Activated T-cell treated with anti-CD3 and anti-CD28 coated beads, Interleukin-2, amount 50 U/mL, for 24 hours (primary cell): ENCODE results near the gene CCR9.
A peak's percentile ranks its signal among the peaks of the same experiment; 100 is the strongest.

ENCODE experiments used
- DNase-seq: peaks from one replicate; pipeline ENCODE4 v3.0.0-alpha.2; 2020
- H3K27ac Mint-ChIP-seq: 2 replicates; pipeline ENCODE4 v1.8.0; 2020; ENCODE audit warnings: mild to moderate bottlenecking, mixed read lengths
- H3K27me3 Mint-ChIP-seq: 2 replicates; pipeline ENCODE4 v1.8.0; 2020; ENCODE audit warnings: mixed read lengths
- H3K36me3 Mint-ChIP-seq: 2 replicates; pipeline ENCODE4 v1.8.0; 2020; ENCODE audit warnings: low read depth, mixed read lengths
- H3K4me1 Mint-ChIP-seq: 2 replicates; pipeline ENCODE4 v1.8.0; 2020; ENCODE audit warnings: low read depth, mixed read lengths
- H3K4me3 Mint-ChIP-seq: 2 replicates; pipeline ENCODE4 v1.8.0; 2020; ENCODE audit warnings: mild to moderate bottlenecking, moderate library complexity, mixed read lengths
- H3K9me3 Mint-ChIP-seq: 2 replicates; pipeline ENCODE4 v1.8.0; 2020; ENCODE audit warnings: mixed read lengths

CCR9 gene

DNA sequence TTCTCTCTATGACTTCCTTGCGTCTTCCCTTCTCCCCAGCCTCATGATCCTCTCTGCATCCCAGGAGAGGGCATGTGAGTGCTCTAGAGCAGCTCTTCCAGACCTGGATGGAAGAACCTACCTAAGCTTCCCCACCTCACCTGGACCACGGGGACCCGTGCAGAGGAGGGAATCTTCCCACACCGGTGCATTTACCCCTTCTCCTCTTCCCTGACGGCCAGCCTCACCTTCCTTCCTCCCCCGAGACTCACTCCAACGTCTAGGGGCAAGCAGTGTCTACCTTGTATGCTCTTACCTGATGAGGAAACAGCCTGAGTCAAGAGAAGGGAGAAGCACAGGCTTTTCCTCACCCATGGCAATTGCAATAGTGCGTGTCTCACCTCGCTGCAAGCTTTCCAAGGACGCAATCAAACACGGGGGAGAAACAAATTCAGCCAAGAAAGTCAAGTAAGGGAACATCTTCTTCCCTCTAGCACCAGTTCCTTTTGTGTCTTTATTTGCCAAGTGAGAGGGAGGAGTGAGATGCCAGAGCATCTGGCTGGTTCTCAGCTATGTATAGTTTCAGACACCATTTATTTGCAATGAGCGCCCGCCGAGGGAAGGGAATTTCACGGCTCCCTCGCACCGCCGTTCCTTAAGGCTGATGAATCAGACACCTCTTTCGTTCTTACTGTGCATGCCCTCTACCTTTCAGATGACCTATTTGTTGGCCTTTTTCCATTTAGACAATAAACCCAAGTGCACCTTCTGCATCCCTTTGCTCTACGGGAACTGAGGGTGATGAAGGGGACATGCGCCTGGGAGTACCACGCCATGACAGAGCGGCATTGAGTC lies 1.8 kb upstream of the CCR9 start:
- Mint-ChIP-seq H3K4me1 (peaks cover 53% of the 10 kb centered on the region), H3K27me3 (peaks cover 37% of the 10 kb centered on the region), H3K9me3 (no peaks in the 10 kb centered on the region), H3K27ac (no peak overlapping the region), H3K4me3 (no peak overlapping the region), H3K36me3 (no peaks in the 10 kb centered on the region)
- DNase-seq, result no peak

DNA sequence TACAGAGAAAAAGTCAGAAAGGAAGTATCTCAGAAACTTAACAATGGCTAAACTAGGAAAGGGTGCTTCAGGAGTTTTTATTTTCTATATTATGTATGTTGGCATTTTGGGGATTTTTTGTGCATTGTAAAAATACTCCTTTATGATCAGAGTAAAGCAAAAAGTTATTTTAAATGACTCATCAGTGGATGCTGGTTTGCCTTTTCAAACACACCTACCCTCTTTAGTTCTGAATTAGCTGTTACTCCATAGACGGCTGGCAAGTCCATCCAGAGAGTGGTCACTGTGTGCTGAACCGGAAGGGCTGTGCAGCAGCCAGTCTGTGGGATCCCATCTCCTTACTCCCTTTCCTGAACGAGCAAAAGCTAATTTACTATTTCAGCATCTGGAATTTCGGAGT lies 942 bp downstream of the CCR9 start:
- Mint-ChIP-seq H3K9me3 (no peaks in the 10 kb centered on the region), H3K27ac (no peak overlapping the region), H3K4me3 (no peak overlapping the region), H3K27me3 (peaks cover 56% of the 10 kb centered on the region), H3K4me1 (peaks cover 46% of the 10 kb centered on the region), H3K36me3 (no peaks in the 10 kb centered on the region)
- no peak for DNase-seq

DNA sequence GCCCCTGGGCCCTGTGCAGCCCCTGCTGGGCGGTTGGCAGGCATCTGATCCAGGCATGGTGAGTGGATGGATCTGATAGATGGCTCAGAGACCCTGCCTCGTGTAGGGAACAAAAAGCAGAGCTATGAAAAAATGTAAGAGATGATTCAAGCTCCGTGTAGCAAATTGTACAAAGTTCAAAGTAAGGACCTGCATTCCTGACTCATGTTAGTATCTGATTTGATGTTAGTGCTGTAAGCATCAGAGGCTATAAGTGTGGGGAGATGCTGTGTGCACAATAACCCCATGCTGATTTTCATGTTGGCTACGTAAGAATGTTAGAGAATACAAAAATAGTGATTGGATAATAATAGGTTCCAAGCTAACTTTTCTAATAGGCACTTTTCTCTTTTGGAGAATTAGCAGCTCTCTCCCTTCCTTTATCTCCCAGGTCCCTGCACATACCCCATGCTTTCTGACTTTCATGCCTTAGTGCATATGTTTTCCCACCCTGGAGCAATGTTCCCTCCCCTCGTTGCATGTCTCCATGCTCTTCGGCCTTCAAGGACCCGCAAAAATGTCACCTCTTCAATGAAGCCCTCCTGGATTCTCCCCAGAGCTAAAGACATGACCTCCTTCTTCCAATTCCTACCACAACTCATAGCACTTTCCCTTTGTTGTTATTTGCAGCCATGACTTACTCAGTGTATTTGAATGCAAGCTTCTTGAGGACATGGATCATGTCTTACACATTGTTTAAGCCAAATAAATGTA lies 1.6 kb downstream of the CCR9 start:
- H3K27ac Mint-ChIP-seq, result peak overlapping the region; percentile 19
- H3K36me3 Mint-ChIP-seq, result no peaks in the 10 kb centered on the region
- no peak for DNase-seq
- H3K4me3 Mint-ChIP-seq, result no peak overlapping the region
- H3K27me3 Mint-ChIP-seq, result peaks cover 61% of the 10 kb centered on the region
- H3K4me1 Mint-ChIP-seq, result peaks cover 50% of the 10 kb centered on the region
- no peaks in the 10 kb centered on the region for H3K9me3 Mint-ChIP-seq

DNA sequence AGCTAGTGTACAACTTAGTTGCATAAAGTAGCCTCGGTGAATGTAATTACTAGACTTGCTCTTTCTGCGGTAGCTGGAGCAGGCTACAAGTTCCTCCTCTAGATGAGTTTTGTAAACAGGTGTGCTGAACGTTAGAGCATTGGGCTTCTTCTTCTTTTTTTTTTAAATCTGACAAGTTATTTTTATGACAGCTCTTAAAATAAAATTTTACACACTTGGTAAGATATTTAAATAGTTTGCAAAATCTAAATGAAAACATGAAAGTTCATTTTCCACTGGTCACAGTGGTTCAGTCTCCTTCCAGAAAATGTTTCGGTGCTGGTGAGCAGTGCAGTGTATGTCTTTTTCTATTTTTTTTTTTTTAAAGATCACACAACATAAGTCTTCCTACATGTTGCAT lies 3.0 kb downstream of the CCR9 start:
- H3K4me3 Mint-ChIP-seq, result no peak overlapping the region
- no peaks in the 10 kb centered on the region for H3K36me3 Mint-ChIP-seq
- H3K27ac Mint-ChIP-seq, result no peak overlapping the region
- no peak for DNase-seq
- H3K4me1 Mint-ChIP-seq, result peaks cover 61% of the 10 kb centered on the region
- no peaks in the 10 kb centered on the region for H3K9me3 Mint-ChIP-seq
- peaks cover 61% of the 10 kb centered on the region for H3K27me3 Mint-ChIP-seq

DNA sequence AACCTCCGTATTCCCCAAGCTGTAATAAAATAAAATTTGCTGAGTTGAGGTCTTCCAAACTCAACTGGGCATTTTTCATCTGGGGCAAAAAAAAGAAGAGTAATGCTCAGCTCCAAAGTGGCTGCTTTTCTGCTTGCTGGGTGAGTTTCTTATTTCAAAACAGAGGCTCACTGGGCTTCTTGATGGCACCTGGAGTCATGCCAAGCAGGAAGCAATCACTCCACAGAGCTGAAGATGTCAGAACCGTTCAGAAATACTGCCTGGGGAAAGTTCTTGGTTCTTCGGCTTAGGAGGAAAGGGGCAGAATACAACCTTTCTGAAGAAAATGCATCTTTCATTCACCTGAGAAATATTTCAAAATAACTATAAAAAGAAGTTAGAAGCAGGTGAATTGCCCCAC lies 4.1 kb downstream of the CCR9 start:
- Mint-ChIP-seq H3K9me3 (no peaks in the 10 kb centered on the region), H3K4me1 (peaks cover 54% of the 10 kb centered on the region), H3K27ac (no peak overlapping the region), H3K4me3 (peak overlapping the region; percentile 64), H3K36me3 (no peaks in the 10 kb centered on the region), H3K27me3 (peaks cover 61% of the 10 kb centered on the region)
- no peak for DNase-seq

DNA sequence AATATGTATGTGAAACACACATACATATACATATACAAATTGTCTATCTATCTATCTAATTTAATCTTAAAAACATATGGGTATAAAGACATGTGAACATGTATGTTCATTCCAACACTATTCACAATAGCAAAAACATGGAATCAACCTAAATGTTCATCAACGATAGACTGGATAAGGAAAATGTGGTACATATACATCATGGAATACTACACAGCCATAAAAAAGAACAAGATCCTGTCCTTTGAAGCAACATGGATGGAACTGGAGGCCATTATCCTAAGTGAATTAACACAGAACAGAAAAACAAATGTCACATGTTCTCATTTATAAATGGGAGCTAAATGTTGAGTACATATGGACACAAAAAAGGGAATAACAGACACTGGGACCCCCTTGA lies 5.8 kb downstream of the CCR9 start:
- no peaks in the 10 kb centered on the region for H3K36me3 Mint-ChIP-seq
- H3K27ac Mint-ChIP-seq, result no peak overlapping the region
- no peak for DNase-seq
- peaks cover 52% of the 10 kb centered on the region for H3K27me3 Mint-ChIP-seq
- H3K4me3 Mint-ChIP-seq, result no peak overlapping the region
- peaks cover 44% of the 10 kb centered on the region for H3K4me1 Mint-ChIP-seq
- H3K9me3 Mint-ChIP-seq, result no peaks in the 10 kb centered on the region

DNA sequence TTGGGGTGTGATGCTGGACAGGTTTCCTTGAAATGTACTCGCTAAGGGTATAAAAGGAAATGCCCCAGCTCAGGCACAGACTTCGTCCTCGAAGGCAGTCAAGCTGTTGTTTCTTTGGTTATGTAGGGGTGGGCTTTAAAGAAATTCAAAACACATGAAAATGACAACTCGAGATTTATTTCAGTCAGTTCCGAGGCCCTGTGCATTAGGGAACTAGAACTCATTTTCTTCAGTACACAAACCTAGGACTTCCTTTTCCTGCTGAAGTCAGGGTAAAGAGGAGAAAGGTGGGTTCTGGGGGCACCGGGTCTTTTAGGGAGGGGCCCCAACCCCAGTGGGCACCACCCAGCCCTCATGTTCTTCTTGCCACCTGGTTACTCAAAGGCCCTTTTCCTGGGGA lies 7.7 kb downstream of the CCR9 start:
- Mint-ChIP-seq H3K27me3 (peaks cover 56% of the 10 kb centered on the region), H3K27ac (no peak overlapping the region), H3K4me3 (no peak overlapping the region), H3K9me3 (no peaks in the 10 kb centered on the region), H3K4me1 (peaks cover 32% of the 10 kb centered on the region), H3K36me3 (no peaks in the 10 kb centered on the region)
- no peak for DNase-seq

DNA sequence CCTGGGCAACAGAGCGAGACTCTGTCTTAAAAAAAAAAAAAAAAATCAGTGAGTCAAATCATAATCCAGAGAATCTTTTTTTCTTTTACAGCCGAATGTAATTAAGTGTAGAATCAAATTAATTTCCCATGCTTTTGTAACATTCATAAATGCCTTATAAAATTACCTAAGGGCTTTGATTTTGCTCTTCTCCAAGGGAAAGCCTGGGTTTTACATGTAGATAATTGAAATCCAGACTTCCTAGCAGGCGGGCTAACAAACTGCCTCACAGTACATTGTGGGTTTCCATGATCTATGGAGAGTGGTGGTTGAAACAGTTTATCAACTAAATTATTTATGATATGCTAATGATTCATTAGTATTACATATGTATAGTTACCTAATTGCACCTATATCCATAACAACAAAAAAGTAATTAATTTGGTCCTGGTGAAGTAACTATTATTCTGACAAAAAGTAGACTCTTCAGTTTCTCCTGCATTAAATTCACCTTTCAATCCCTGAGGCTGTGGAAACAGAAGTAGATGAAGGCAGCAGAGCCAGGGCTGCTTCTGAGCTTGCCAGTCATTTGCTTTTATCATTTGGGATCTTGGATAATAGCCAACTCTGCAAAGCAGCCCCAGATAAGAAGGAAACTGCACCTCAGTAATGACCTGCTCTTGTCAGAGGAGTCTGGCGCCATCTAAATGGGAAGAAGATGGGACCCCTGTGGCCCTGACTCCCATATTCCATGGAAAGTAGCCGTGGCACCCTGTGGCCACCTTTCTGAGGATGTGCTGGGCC lies 9.5 kb downstream of the CCR9 start:
- Mint-ChIP-seq H3K36me3 (no peaks in the 10 kb centered on the region), H3K9me3 (no peaks in the 10 kb centered on the region), H3K4me1 (peaks cover 24% of the 10 kb centered on the region), H3K4me3 (no peak overlapping the region), H3K27me3 (peaks cover 51% of the 10 kb centered on the region), H3K27ac (no peak overlapping the region)
- DNase-seq, result no peak

DNA sequence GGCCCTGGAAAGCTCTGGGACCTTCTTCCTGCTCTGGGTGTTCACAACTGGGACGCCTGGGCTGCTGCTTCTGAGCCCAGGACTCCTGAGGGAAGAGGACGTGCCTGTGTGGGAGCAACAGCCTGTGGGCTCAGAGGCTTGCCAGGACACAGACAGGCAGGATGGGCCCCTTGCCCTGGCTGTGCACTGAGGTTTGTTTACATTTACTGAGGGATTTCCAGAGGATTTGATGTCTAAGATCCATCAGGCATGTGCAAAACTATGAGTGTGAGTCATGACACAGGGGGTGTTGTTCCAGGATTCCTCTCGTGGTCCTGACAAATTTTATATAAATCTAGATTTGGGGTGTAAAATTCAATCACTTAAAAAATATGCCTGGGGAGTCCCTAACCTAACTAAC lies 10.6 kb downstream of the CCR9 start:
- Mint-ChIP-seq H3K36me3 (no peaks in the 10 kb centered on the region), H3K9me3 (no peaks in the 10 kb centered on the region), H3K4me3 (no peak overlapping the region), H3K27me3 (peaks cover 41% of the 10 kb centered on the region), H3K27ac (no peak overlapping the region), H3K4me1 (peaks cover 17% of the 10 kb centered on the region)
- no peak for DNase-seq

DNA sequence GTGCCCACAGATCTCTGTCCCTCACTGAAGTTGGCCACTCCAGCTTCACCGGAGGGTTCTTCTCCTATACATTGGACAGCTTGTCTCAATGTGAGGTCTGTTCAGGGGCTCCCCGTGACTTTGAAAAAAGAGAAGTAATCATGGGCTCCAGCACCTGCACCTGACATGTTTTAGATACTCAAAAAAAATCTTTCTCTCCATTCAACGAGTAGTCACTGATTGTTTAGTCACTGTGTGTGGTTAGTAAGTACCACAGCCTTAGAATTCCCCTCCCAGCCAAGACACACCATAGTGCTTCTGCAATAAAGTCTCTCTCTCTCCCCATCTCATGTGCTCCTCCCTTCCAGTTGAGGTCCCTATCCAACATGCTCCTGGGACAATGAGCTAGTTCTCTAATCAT lies 18.6 kb downstream of the CCR9 start:
- DNase-seq, result no peak
- peaks cover 35% of the 10 kb centered on the region for H3K27me3 Mint-ChIP-seq
- H3K4me3 Mint-ChIP-seq, result no peak overlapping the region
- H3K9me3 Mint-ChIP-seq, result peaks cover 3% of the 10 kb centered on the region
- H3K27ac Mint-ChIP-seq, result no peak overlapping the region
- peaks cover 27% of the 10 kb centered on the region for H3K4me1 Mint-ChIP-seq
- no peaks in the 10 kb centered on the region for H3K36me3 Mint-ChIP-seq

DNA sequence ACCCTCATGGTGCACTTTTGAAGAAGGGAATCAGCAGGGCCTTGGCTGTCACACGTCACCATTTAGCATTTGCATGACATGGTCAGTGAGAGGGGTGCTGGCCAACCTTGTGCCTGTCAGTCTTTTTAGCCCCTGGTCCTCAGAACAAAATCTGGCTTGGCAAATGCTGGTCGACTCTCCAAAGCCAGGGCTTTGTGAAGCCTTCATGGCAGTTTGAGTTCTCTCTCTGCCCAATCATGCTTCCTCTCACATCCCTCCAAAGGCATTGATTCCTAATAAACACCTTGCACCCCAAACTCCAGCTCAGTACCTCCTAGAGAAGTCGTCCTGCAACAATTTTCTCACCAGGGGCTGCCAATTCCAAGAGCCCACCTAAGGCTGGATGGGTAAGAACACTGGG lies 19.4 kb downstream of the CCR9 start:
- peaks cover 41% of the 10 kb centered on the region for H3K27me3 Mint-ChIP-seq
- DNase-seq, result peak; percentile 24
- H3K9me3 Mint-ChIP-seq, result peaks cover 3% of the 10 kb centered on the region
- no peaks in the 10 kb centered on the region for H3K36me3 Mint-ChIP-seq
- H3K27ac Mint-ChIP-seq, result no peak overlapping the region
- no peak overlapping the region for H3K4me3 Mint-ChIP-seq
- peaks cover 27% of the 10 kb centered on the region for H3K4me1 Mint-ChIP-seq

DNA sequence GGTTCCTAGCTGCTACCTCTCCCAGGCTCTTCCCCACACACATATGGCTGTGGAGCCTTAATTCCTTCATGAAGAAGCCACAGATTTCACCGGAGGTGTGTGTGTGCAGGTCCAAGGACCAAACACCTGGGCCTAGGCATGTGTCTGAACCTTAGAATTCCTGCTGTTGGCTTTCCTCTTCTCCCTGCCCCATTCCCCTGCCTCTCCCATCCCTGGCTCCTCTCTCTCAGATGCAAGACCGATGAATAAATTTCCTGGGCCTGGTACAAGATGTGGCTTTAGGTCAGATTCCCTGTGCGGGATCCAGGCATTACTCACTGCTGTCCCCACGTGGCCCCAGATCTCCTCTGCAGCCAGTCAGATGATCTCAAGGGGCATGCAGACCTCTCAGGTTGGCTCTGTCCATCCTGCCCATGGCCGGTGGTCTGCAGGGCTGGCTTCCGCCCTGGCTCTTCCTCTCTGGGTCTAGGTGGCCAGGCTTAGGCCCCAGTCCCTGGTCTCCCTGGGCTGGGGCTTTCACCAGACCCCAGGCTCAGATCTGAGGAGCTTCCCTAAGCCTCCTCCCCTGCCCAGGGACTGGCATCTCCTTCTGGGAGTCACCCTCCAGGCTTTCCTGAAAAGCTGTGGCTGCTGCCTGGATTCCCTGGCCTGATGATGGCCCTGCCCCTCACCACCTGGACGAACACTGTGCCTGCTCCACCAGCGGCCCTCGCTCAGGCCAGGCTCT lies 20.5 kb downstream of the CCR9 start:
- no peak overlapping the region for H3K4me3 Mint-ChIP-seq
- peak; percentile 28 for DNase-seq
- H3K4me1 Mint-ChIP-seq, result peaks cover 30% of the 10 kb centered on the region
- no peak overlapping the region for H3K27ac Mint-ChIP-seq
- no peaks in the 10 kb centered on the region for H3K36me3 Mint-ChIP-seq
- H3K9me3 Mint-ChIP-seq, result peaks cover 3% of the 10 kb centered on the region
- peaks cover 51% of the 10 kb centered on the region for H3K27me3 Mint-ChIP-seq

DNA sequence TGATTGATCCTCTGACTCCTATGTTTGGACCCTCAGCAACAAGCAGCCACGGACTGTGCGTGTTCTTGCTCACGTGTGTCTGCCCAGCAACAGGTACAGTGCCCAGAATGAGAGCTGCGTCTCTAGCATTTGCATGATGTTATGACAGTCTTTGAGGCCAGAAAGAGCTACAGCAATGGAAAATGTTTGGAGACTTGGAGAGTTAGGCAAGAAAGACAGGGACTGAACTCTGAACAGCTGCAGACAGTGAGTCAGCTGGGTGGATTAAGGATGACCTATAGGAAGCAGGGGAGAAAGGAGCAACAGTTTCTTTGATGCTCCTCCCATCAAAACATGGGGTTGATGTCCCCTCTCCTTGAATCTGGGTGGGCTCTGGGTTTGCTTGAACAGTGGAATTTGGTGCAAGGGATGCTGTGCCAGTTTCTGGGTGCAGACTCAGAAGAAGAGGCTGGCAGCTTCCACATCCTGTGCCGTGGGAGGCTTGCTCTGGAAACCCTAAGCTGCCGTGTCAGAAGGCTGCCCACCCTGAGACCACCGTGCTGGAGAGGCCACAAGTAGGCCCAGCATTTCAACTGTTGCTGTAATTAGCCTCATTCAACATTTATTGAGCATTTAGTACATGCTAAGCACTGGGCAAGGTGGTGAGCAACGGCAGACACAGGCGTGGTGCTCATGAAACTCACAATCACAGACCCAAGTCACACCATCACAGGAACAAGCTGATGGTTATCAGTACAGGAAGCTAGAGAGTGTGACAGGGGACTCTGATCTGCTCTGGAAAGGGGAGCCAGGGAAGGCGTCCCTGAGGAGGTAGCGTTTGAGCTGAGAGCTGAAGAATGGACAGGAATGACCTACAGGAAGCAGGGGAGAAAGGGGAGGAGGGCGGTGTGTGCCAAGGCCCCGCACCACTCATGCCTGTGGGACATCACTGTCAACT lies 21.7 kb downstream of the CCR9 start:
- H3K27me3 Mint-ChIP-seq, result peaks cover 61% of the 10 kb centered on the region

More for the DNA sequence above, 21.7 kb downstream of the CCR9 start:
- peaks cover 34% of the 10 kb centered on the region for H3K4me1 Mint-ChIP-seq
- no peak overlapping the region for H3K27ac Mint-ChIP-seq
- H3K4me3 Mint-ChIP-seq, result no peak overlapping the region
- H3K9me3 Mint-ChIP-seq, result peaks cover 3% of the 10 kb centered on the region
- peak; percentile 37 for DNase-seq
- no peaks in the 10 kb centered on the region for H3K36me3 Mint-ChIP-seq
